Activated CD8-positive, alpha-beta memory T cell treated with anti-CD3 and anti-CD28 coated beads for 4 hours (primary cell): Measurements from ENCODE around the gene CEP112.
"Not testable (repeated sequence)": the region's sequence is repeated elsewhere in the genome, so short reads cannot be mapped to it uniquely, and the experiment has no call there.

Experiments used
- DNase-seq, 2 donors: peaks; one replicate each; pipeline ENCODE4 v3.0.0-alpha.2; 2020; ENCODE audit warnings: low read depth in 2 of 2

CEP112 gene

GRCh38 chr17:65733314-65733713 lies 458.6 kb downstream of the CEP112 start:
- no peak for DNase-seq

DNA sequence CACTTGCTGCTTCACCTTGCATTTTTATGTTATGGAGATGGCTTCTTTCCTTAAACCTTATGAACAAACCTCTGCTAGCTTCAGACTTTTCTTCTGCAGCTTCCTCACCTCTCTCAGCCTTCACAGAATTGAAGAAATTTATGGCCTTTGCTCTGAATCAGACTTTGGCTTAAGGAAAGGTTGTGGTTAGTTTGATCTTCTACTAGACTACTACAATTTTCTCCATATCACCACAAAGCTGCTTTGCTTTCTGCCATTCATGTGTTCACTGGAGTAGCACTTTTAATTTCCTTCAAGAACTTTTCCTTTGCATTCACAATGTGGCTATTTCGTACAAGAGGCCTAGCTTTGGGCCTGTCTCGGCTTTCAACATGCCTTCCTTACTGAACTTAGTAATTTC lies 459.3 kb downstream of the CEP112 start:
- DNase-seq: not testable (repeated sequence)

DNA sequence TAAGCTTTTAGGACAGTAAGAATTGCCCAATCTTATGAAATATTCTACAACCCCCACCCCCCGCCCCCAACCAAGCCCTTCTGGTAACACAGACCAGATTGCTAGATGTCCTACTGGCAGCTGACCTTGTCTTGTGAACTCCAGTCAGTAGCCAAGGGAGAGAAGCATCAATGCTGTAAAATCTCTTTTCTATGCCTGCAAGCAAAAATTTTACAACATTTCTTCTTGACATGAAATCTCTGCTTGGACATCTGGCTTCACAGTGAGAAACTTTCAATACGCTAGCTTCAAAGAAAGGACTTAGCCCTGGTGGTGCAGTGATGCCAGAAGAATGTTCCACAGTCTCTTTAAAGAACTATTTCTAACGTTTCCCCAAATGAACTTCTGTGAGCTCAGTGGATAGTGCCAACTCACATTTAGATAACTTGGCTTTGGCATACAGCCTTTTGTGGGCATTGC lies 461.2 kb downstream of the CEP112 start:
- no peak for DNase-seq

- no peak for DNase-seq
Measured at GRCh38 chr17:65729207-65729606, 462.7 kb downstream of the CEP112 start.

DNA sequence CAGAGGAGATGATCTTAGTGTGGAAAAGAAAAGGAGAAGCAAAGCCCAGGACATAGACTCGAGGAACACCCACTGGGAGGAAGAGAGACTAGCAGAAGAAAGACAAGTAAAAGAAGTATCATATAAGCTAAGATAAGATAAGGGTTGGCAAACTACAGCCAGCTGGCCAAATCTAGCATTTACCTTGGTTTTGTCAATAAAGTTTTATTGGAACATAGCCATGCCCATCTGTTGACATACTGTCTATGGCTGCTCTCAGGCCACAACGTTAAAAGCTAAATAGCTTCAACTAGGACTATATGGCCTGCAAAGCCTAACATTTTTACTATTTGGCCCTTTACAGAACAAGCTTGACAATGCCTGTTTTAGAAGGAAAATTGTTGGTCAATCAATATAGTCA lies 464.1 kb downstream of the CEP112 start:
- DNase-seq: no peak

DNA sequence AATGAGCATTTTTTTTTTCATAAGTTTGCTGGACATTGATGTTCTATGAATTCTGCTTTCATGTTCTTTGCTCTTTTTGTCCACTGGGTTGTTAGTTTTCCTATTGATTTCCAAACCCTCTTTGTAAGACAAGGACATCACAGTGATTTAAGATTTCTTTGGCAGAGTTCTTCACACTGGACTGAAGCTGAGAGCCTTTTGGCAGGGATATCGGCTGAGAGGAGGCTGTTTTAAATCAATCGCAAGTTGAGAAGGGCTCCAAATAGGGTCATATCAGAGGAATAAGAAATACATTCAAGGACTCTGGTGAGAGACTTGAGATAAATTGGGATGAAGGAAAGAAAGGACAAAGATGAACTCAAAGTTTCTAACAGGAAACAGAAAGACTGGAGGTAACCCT lies 464.7 kb downstream of the CEP112 start:
- no peak for DNase-seq

DNA sequence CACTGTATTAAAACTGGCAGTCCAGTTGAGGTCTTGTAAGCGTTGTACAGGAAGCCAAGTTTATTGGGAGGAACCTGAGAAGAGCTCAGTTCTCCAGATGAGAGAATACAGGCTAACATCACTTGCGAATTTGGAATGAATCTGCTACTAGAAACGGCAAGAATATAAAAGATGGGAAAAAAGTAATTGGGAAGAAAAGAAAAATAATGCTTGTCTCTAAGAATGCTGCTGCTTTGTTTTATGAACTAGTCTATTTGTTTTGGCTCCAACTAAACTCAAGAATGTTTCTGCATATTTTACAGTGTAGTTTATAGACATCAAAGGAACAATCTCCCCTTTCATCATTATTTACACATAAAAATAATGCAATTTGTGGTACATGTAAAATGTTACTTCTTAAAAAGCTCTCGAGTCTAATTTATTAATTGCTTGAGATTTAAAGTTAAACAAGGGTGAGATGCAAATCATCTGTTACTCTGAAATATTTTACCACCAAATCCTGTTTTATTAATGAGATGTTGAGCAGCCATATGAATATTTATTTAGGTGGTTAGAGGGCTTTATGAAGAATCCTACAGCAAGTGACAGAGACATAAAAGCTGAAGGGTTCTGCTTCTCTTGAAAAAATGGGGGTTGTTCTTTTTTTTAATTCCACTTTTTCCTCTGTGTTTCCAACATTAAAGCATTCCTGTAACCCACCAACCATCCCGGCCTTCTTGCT lies 468.3 kb downstream of the CEP112 start:
- DNase-seq: no peak

GRCh38 chr17:65718601-65719000 lies 473.3 kb downstream of the CEP112 start:
- no peak for DNase-seq

- no peak for DNase-seq
Measured at GRCh38 chr17:65712383-65713267, 479.3 kb downstream of the CEP112 start.

- no peak for DNase-seq
Measured at GRCh38 chr17:65711671-65712276, 480.2 kb downstream of the CEP112 start.

DNA sequence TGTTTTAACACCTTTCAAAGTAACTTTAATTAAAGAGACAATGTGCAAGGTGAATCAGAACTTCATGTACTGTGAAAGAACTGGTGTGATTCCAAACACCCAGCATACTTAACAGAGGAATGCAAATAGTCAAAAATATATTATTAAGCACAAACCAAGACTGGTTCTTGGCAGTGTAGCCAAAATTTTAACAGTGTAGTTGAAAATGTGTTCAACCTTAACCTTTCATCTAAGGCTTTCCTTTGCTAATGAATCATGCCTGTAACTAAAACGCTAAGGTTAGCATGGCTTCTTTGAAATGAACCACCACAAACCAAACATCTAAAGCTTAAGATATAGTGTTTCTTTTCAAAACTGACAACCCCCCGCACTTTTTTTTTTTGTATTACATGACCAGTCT lies 484.2 kb downstream of the CEP112 start:
- no peak for DNase-seq

GRCh38 chr17:65704731-65705130 lies 487.2 kb downstream of the CEP112 start:
- DNase-seq: no peak

DNA sequence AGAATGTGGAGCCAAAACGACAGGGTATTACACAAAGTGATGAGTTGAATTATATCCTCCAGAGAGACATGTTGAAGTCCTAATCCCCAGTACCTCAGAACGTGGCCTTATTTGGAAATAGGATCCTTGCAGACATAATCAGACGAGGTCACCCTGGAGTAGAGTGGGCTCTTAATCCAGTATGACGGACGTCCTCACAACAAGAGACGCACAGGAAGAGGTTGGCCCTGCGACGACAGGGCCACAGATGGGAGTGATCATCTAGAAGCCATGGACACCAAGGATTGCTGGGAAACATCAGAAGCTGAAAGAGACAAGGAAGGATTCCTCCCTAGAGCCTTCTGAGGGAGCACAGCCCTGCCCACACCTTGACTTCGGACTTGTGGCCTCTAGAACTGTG lies 488.0 kb downstream of the CEP112 start:
- no peak for DNase-seq

- DNase-seq: no peak
Measured at GRCh38 chr17:65699459-65699858, 492.5 kb downstream of the CEP112 start.

GRCh38 chr17:65698381-65699061 lies 493.4 kb downstream of the CEP112 start:
- no peak for DNase-seq

GRCh38 chr17:65697661-65698060 lies 494.3 kb downstream of the CEP112 start:
- DNase-seq: no peak

DNA sequence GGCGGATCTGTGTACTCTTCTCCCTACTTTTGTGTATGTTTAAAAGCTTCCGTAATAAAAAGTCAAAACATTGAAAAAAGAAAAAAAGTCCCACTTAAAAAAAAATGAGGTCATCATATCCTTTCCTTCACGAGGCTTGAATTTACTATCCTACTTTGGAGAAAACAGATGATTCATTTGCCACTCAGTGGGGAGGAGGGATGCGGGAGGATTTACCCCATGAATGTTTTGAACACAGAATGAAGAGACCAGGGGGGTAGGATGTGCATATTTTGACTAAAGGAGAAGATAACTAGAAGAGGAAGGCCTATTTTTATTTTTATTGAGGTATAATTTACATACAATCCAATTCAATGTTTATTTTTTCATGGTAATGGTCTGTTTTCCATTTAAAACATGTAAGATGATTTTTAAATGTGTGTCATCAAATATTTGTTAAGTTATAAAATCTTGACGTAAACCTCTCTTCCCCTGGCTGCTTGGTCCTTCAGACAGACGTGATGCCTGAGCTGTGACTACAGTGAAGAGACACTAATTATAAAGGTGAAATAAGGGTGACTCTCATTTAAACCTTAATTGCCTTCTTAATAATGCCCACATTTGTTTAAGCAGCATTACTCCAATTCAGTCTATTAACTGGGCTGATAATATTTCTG lies 495.1 kb downstream of the CEP112 start:
- no peak for DNase-seq

- no peak for DNase-seq
Measured at GRCh38 chr17:65694601-65695000, 497.3 kb downstream of the CEP112 start.

- no peak for DNase-seq
Measured at GRCh38 chr17:65690626-65691310, 501.2 kb downstream of the CEP112 start.

GRCh38 chr17:65688307-65688706 lies 503.6 kb downstream of the CEP112 start:
- no peak for DNase-seq

GRCh38 chr17:65685110-65685509 lies 506.8 kb downstream of the CEP112 start:
- DNase-seq: no peak
